H9 (cell line): ENCODE data around the gene ZNF628. TPM values are rescaled to one million over a fixed set of nuclear protein-coding genes. Genes with fewer than 3 reads are reported as not detected.

ENCODE experiments used
- DNase-seq: peaks from one replicate; pipeline ENCODE4 v3.0.0-alpha.2; 2017
- H2AFZ ChIP-seq: one replicate; pipeline ENCODE4 v1.6.1; 2013; ENCODE audit warnings: mild to moderate bottlenecking, low read length, control low read depth, moderate library complexity
- H2AK5ac ChIP-seq: 2 replicates; pipeline ENCODE4 v1.6.1; 2013; ENCODE audit warnings: low read length, control low read depth, mixed read lengths; ENCODE audit not compliant: insufficient read length
- H2BK120ac ChIP-seq: one replicate; pipeline ENCODE4 v1.6.1; 2013; ENCODE audit warnings: low read depth, mild to moderate bottlenecking, low read length, control low read depth, inconsistent platforms; ENCODE audit not compliant: poor library complexity, severe bottlenecking
- H2BK12ac ChIP-seq: 2 replicates; pipeline ENCODE4 v1.6.1; 2013; ENCODE audit warnings: low read length, control low read depth, mixed read lengths, low read depth; ENCODE audit not compliant: insufficient read length
- H2BK15ac ChIP-seq: 2 replicates; pipeline ENCODE4 v1.6.1; 2013; ENCODE audit warnings: low read depth, low read length, control low read depth
- H2BK20ac ChIP-seq: one replicate; pipeline ENCODE4 v1.6.1; 2013; ENCODE audit warnings: low read depth, mild to moderate bottlenecking, low read length, control low read depth, inconsistent platforms; ENCODE audit not compliant: poor library complexity, severe bottlenecking
- H2BK5ac ChIP-seq: 2 replicates; pipeline ENCODE4 v1.6.1; 2013; ENCODE audit warnings: low read length, control low read depth, mixed read lengths; ENCODE audit not compliant: insufficient read length
- H3K14ac ChIP-seq: 2 replicates; pipeline ENCODE4 v1.6.1; 2013; ENCODE audit warnings: low read length, control low read depth; ENCODE audit not compliant: insufficient read depth
- H3K18ac ChIP-seq: 2 replicates; pipeline ENCODE4 v1.6.1; 2013; ENCODE audit warnings: low read depth, mild to moderate bottlenecking, mixed read lengths, low read length, control low read depth; ENCODE audit not compliant: insufficient read length
- H3K23ac ChIP-seq: 2 replicates; pipeline ENCODE4 v1.6.1; 2013; ENCODE audit warnings: low read length, control low read depth, mixed read lengths, low read depth; ENCODE audit not compliant: insufficient read length
- H3K23me2 ChIP-seq: 2 replicates; pipeline ENCODE4 v1.6.1; 2013; ENCODE audit warnings: low read depth, mild to moderate bottlenecking, mixed read lengths, low read length, control low read depth; ENCODE audit not compliant: insufficient read length, poor library complexity, severe bottlenecking
- H3K27ac ChIP-seq: 2 replicates; pipeline ENCODE4 v1.5.1; 2013; ENCODE audit warnings: low read length, control low read depth, mixed read lengths, low read depth; ENCODE audit not compliant: insufficient read length
- H3K27me3 ChIP-seq: 2 replicates; pipeline ENCODE4 v1.6.1; 2013; ENCODE audit warnings: low read length, control low read depth, inconsistent platforms; ENCODE audit not compliant: insufficient read depth
- H3K4ac ChIP-seq: 2 replicates; pipeline ENCODE4 v1.6.1; 2013; ENCODE audit warnings: low read depth, mild to moderate bottlenecking, control low read depth, inconsistent platforms, low read length, moderate library complexity
- H3K4me1 ChIP-seq: 2 replicates; pipeline ENCODE4 v1.6.1; 2013; ENCODE audit warnings: low read length, control low read depth, inconsistent platforms; ENCODE audit not compliant: insufficient read depth
- H3K4me2 ChIP-seq: 2 replicates; pipeline ENCODE4 v1.6.1; 2013; ENCODE audit warnings: low read length, control low read depth, mixed read lengths; ENCODE audit not compliant: insufficient read length, insufficient read depth
- H3K56ac ChIP-seq: 2 replicates; pipeline ENCODE4 v1.6.1; 2013; ENCODE audit warnings: low read depth, mild to moderate bottlenecking, mixed read lengths, low read length, control low read depth; ENCODE audit not compliant: insufficient read length
- H3K79me1 ChIP-seq: 2 replicates; pipeline ENCODE4 v1.6.1; 2013; ENCODE audit warnings: low read depth, mild to moderate bottlenecking, moderate library complexity, low read length, control low read depth, inconsistent platforms; ENCODE audit not compliant: insufficient read depth, poor library complexity, severe bottlenecking
- H3K79me2 ChIP-seq: 2 replicates; pipeline ENCODE4 v1.6.1; 2013; ENCODE audit warnings: low read length, control low read depth, inconsistent platforms; ENCODE audit not compliant: insufficient read depth
- H3K9ac ChIP-seq: 2 replicates; pipeline ENCODE4 v1.6.1; 2013; ENCODE audit warnings: low read length, control low read depth, mixed read lengths; ENCODE audit not compliant: insufficient read length; ENCODE audit errors: extremely low read depth
- H3K9me3 ChIP-seq: one replicate; pipeline ENCODE4 v1.6.1; 2013; ENCODE audit warnings: low read depth, low read length, inconsistent platforms; ENCODE audit not compliant: control insufficient read depth
- H3T11ph ChIP-seq: one replicate; pipeline ENCODE4 v1.6.1; 2013; ENCODE audit warnings: mild to moderate bottlenecking, low read length, control low read depth, inconsistent platforms
- H4K20me1 ChIP-seq: one replicate; pipeline ENCODE4 v1.6.1; 2013; ENCODE audit not compliant: control insufficient read depth, insufficient read length, insufficient read depth
- H4K5ac ChIP-seq: 2 replicates; pipeline ENCODE4 v1.6.1; 2013; ENCODE audit warnings: low read depth, mild to moderate bottlenecking, mixed read lengths, low read length, control low read depth; ENCODE audit not compliant: insufficient read length
- H4K8ac ChIP-seq: replicated peaks from 2 replicates; pipeline ENCODE4 v1.6.1; 2013; ENCODE audit warnings: low read length, control low read depth, mixed read lengths, low read depth; ENCODE audit not compliant: insufficient read length
- H4K91ac ChIP-seq: 2 replicates; pipeline ENCODE4 v1.6.1; 2013; ENCODE audit warnings: low read depth, mild to moderate bottlenecking, moderate library complexity, mixed read lengths, low read length, control low read depth; ENCODE audit not compliant: insufficient read length
- H3K27ac Mint-ChIP-seq, 3 experiments: 2 replicates in 2 of 3; 3 replicates in 1 of 3; pipeline ENCODE4 v1.8.0; 2020 to 2021; ENCODE audit warnings: mixed read lengths in 3 of 3, mild to moderate bottlenecking in 1 of 3, moderate library complexity in 1 of 3
- H3K27me3 Mint-ChIP-seq: 2 replicates; pipeline ENCODE4 v1.8.0; 2021; ENCODE audit warnings: low read depth, mild to moderate bottlenecking, moderate library complexity, mixed read lengths
- H3K36me3 Mint-ChIP-seq, 3 experiments: 2 replicates in 2 of 3; 3 replicates in 1 of 3; pipeline ENCODE4 v1.8.0; 2020 to 2021; ENCODE audit warnings: low read depth in 3 of 3, mixed read lengths in 3 of 3; ENCODE audit not compliant: insufficient read depth in 1 of 3
- H3K4me1 Mint-ChIP-seq, 2 experiments: 2 replicates each; pipeline ENCODE4 v1.8.0; 2020; ENCODE audit warnings: mixed read lengths in 2 of 2
- H3K4me3 Mint-ChIP-seq, 2 experiments: 2 replicates in 1 of 2; 3 replicates in 1 of 2; pipeline ENCODE4 v1.8.0; 2020 to 2021; ENCODE audit warnings: mild to moderate bottlenecking in 2 of 2, mixed read lengths in 2 of 2, moderate library complexity in 1 of 2
- H3K9me3 Mint-ChIP-seq, 2 experiments: 2 replicates in 1 of 2; 3 replicates in 1 of 2; pipeline ENCODE4 v1.8.0; 2020; ENCODE audit warnings: mild to moderate bottlenecking in 2 of 2, mixed read lengths in 2 of 2, moderate library complexity in 1 of 2
- CTCF ChIP-seq: fragments of 200-600 bp; sonication (generic); conservative IDR thresholded peaks from 3 replicates; pipeline ENCODE4 v1.8.0; 2021; ENCODE audit warnings: antibody characterized with exemption, mild to moderate bottlenecking
- WGBS: extraction: QIAGEN DNeasy Blood & Tissue Kit; methylation state at CpG from one replicate; pipeline ENCODE4 v1.1.7; 2013; ENCODE audit warnings: missing lambda C conversion rate, low lambda C conversion rate, mixed read lengths; ENCODE audit not compliant: insufficient read length; ENCODE audit errors: extremely low coverage; 5-methylcytosine and 5-hydroxymethylcytosine counted together
- total RNA-seq: library from RNA; stranded (reverse); gene quantifications from 2 replicates; pipeline ENCODE4 v1.2.1, GENCODE V29; 2021

ZNF628 gene
- total RNA-seq, 1 experiment from 2014 or later = 16.6 TPM

DNA sequence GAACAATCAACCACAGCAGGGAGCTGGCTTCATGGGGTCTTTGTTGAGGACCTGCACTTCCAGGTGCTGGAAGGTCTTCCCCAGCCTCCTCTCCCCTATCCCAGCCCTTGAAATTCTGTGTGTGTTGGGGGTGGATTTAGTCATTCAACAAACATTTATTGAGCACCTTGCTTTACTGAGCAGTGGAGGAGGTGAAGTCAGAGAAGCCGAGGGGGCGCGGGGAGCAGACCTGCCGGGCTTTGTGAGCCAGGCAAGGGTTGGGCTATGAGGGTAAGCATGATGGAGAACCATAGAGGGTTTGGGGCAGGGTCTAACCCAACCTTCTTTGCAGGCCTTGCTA, 8.4 kb upstream of the ZNF628 start:
- no peak overlapping the region for H2BK15ac ChIP-seq
- no peak overlapping the region for H4K8ac ChIP-seq
- no peak for DNase-seq
- H3K14ac ChIP-seq = no peak overlapping the region
- no peak overlapping the region for H2AK5ac ChIP-seq
- no peaks in the 10 kb centered on the region for H3K79me2 ChIP-seq
- H3K27ac ChIP-seq = no peak overlapping the region
- H3K56ac ChIP-seq = no peak overlapping the region
- Mint-ChIP-seq H3K9me3 (no peaks in the 10 kb centered on the region; a peak in 1 of 5 replicates), H3K36me3 (no peaks in the 10 kb centered on the region), H3K4me1 (peaks cover 14 to 15% of the 10 kb centered on the region in 2 experiments), H3K27ac (no peak overlapping the region), H3K4me3 (no peak overlapping the region; a peak in 1 of 5 replicates), H3K27me3 (peaks cover 13% of the 10 kb centered on the region)
- H3K4me2 ChIP-seq = no peak overlapping the region
- H3K4ac ChIP-seq = no peak overlapping the region
- no peaks in the 10 kb centered on the region; the same call in 1 of the 2 replicates for H3K4me1 ChIP-seq
- no peak; the same call in 2 of the 3 replicates for TF ChIP-seq CTCF
- no peaks in the 10 kb centered on the region for H3K79me1 ChIP-seq
- no peaks in the 10 kb centered on the region for H3K27me3 ChIP-seq
- no peak overlapping the region for H2AFZ ChIP-seq
- H3T11ph ChIP-seq = no peak overlapping the region
- H3K18ac ChIP-seq = no peak overlapping the region
- no peaks in the 10 kb centered on the region for H4K20me1 ChIP-seq
- no peak overlapping the region for H4K5ac ChIP-seq
- H3K9ac ChIP-seq = no peak overlapping the region
- H2BK5ac ChIP-seq = no peak overlapping the region
- H3K23ac ChIP-seq = no peak overlapping the region
- no peaks in the 10 kb centered on the region for H3K23me2 ChIP-seq
- no peak overlapping the region for H4K91ac ChIP-seq
- H2BK12ac ChIP-seq = no peak overlapping the region
- no CpG with 5 or more reads among the region's 4 CpGs for WGBS
- no peaks in the 10 kb centered on the region for H3K9me3 ChIP-seq
- H2BK120ac ChIP-seq = no peak overlapping the region
- no peak overlapping the region for H2BK20ac ChIP-seq
